ENCODE measurements around the gene ASCC1. TPM values are rescaled to one million over a fixed set of nuclear protein-coding genes. Genes with fewer than 3 reads are reported as not detected.

Gene ASCC1
- total RNA-seq, 3 donors from 2014 or later = 18.0 to 23.6 (median 21.4) TPM

DNA sequence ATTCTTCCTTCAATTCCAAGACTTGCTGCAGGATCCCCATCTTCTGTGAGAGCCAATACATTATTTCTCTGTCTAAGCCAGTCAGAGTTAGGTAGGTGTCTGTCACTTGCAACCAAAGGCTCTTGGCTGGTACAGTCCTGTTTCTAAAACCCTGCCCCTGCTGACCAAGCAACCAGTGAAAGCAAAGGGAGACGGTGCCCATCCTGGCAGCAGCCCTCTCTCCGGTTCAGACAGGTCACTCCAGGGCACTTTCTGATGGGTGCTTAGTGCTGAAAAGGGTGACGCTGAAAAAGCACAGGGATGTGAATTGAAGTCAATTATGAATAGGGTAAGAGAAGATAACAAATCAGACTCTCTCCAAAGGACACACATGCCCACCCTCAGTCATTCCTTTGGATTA lies 165.2 kb downstream of the ASCC1 start:
- no peak for DNase-seq
- Histone ChIP-seq H3K36me3 (ENCODE audit: low read depth) (no peaks in the 10 kb centered on the region), H3K4me3 (no peak overlapping the region), H3K4me1 (ENCODE audit: low read depth) (no peaks in the 10 kb centered on the region), H3K9me3 (no peaks in the 10 kb centered on the region)
- TF ChIP-seq, protein P1, sequence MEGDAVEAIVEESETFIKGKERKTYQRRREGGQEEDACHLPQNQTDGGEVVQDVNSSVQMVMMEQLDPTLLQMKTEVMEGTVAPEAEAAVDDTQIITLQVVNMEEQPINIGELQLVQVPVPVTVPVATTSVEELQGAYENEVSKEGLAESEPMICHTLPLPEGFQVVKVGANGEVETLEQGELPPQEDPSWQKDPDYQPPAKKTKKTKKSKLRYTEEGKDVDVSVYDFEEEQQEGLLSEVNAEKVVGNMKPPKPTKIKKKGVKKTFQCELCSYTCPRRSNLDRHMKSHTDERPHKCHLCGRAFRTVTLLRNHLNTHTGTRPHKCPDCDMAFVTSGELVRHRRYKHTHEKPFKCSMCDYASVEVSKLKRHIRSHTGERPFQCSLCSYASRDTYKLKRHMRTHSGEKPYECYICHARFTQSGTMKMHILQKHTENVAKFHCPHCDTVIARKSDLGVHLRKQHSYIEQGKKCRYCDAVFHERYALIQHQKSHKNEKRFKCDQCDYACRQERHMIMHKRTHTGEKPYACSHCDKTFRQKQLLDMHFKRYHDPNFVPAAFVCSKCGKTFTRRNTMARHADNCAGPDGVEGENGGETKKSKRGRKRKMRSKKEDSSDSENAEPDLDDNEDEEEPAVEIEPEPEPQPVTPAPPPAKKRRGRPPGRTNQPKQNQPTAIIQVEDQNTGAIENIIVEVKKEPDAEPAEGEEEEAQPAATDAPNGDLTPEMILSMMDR (IDR thresholded peaks at IDR 0.05) = no peak
- intact Hi-C loops (cut with DNase I, micrococcal nuclease) = no loop called here
- no peak for ATAC-seq

- intact Hi-C loops (cut with DNase I, micrococcal nuclease) = loop anchor here (5.0 kb wide), 3 partner anchors 93 to 153 kb away; no protein-coding TSS in a partner anchor
- Histone ChIP-seq H3K36me3 (ENCODE audit: low read depth) (no peaks in the 10 kb centered on the region), H3K4me3 (no peak overlapping the region), H3K9me3 (no peaks in the 10 kb centered on the region), H3K4me1 (ENCODE audit: low read depth) (no peaks in the 10 kb centered on the region)
- ATAC-seq (no peak), DNase-seq (no peak)
- TF ChIP-seq, protein P1 (IDR thresholded peaks at IDR 0.05) = no peak
These were observed 165.9 kb downstream of the ASCC1 start for GRCh38 chr10:72049969-72050781.

DNA sequence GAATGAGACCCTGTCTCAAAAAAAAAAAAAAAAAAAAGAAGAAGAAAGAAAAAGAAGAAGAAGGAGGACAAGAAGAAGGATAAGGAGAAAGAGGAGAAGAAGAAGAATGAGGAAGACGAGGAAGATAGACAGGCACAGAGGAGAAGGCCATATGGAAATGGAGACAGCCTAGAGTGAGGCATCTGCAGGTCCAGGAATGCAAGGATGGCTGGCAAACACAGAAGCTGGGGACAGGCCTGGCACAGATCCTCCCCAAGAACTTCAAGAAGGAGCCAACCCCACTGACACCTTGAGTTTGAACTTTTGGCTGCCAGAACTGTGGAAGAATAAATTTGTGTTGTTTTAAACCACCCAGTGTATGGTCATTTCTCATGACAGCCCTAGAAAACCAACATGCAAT lies 166.6 kb downstream of the ASCC1 start:
- no peaks in the 10 kb centered on the region for H3K36me3 ChIP-seq (ENCODE audit: low read depth)
- no peaks in the 10 kb centered on the region for H3K9me3 ChIP-seq
- intact Hi-C loops (cut with DNase I, micrococcal nuclease) = loop anchor here (5.0 kb wide), 3 partner anchors 92 to 152 kb away; no protein-coding TSS in a partner anchor
- H3K4me1 ChIP-seq (ENCODE audit: low read depth) = no peaks in the 10 kb centered on the region
- no peak overlapping the region for H3K4me3 ChIP-seq
- ATAC-seq (no peak), DNase-seq (no peak)
- TF ChIP-seq, protein P1 (IDR thresholded peaks at IDR 0.05) = no peak

DNA sequence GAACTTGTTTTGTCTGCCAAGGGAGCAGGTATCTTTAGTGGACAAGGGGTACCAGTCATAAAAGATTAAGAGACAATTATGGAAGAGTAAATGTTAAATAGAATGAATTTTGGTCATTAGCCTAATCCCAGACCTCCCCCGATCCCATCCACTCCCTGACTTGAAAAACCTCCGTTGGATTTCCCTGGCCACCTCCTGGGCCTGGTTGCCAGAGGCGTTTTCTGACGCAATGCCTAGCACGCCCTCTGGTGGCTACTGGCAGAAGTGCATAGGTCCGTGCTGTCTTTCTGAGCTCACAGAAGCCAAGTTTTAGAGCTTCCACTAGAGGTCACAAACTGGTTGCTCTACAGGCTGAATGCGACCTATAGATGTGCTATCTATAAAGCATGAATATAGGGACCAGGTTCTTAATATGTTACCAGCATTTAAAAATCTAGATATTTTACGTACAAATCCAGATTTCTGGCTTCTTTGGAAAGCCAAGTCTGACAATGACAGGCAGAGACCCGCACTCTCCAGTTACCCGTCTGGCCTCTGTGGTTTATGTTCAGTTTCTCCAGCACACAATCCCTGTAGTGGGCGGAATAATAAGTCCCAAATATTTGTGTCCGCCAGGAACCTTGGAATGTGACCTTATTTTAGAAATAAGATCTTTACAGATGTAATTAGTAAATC lies 167.5 kb downstream of the ASCC1 start:
- Histone ChIP-seq H3K36me3 (ENCODE audit: low read depth) (no peaks in the 10 kb centered on the region), H3K4me1 (ENCODE audit: low read depth) (no peaks in the 10 kb centered on the region), H3K4me3 (no peak overlapping the region), H3K9me3 (no peaks in the 10 kb centered on the region)
- intact Hi-C loops (cut with DNase I, micrococcal nuclease) = loop anchor here (5.0 kb wide), 3 partner anchors 91 to 151 kb away; no protein-coding TSS in a partner anchor
- ATAC-seq (peak; percentile 99), DNase-seq (peak; percentile 88 to 98 (median 96))
- TF ChIP-seq, protein P1 (IDR thresholded peaks at IDR 0.05) = peak; percentile 100

Other genes starting within 250 kb of the ASCC1 start
- gene SPOCK2, start 127.7 kb downstream of the ASCC1 start, total RNA-seq = 10 to 100 TPM in 1 of 3 donors, 1 to 10 TPM in 2; 3.1 to 12.3 (median 7.4) TPM
- gene ANAPC16, start 264 bp downstream of the ASCC1 start, total RNA-seq = 100 to 1,000 TPM in 1 of 3 donors, 10 to 100 TPM in 2; 72.1 to 126 (median 83.5) TPM
- 100 to 1,000 TPM in 1 of 3 donors, 10 to 100 TPM in 2; 32.9 to 142 (median 49.6) TPM for gene DDIT4, start 57.6 kb upstream of the ASCC1 start, total RNA-seq
- gene DNAJB12, start 138.6 kb upstream of the ASCC1 start, total RNA-seq = 10 to 100 TPM; 37.0 to 38.9 (median 37.7) TPM